ENCODE results near the gene CFDP1.

GRCh38 chr16:75457485-75458021 lies 24.2 kb upstream of the CFDP1 start:
- no peak for TF ChIP-seq CTCF (IDR thresholded peaks at IDR 0.05)
- no peak for TF ChIP-seq POLR2A (IDR thresholded peaks at IDR 0.05)

Data from esophagus squamous epithelium (tissue), 4 donors.